NT2/D1 (cell line): ENCODE measurements around the gene APBA2.

ENCODE experiments used
- YY1 ChIP-seq: IDR thresholded peaks from 2 replicates; pipeline ENCODE4 v1.6.1; 2011; ENCODE audit not compliant: insufficient read length, insufficient read depth
- ZNF274 ChIP-seq: IDR thresholded peaks from 2 replicates; pipeline ENCODE4 v1.6.1; 2011; ENCODE audit warnings: mild to moderate bottlenecking, low read depth, low read length

GRCh38 chr15:29064290-29064689, 178.5 kb downstream of the APBA2 start:
- TF ChIP-seq YY1 (no peak), ZNF274 (no peak)
